ENCODE measurements around the gene ANO1. TPM values are rescaled to one million over a fixed set of nuclear protein-coding genes. Genes with fewer than 3 reads are reported as not detected.

ANO1 gene
- total RNA-seq, 2 donors from 2014 or later, result 0.33 TPM; not detected in 1

- no peaks in the 10 kb centered on the region for H3K9me3 Mint-ChIP-seq
- H3K36me3 Mint-ChIP-seq, result no peaks in the 10 kb centered on the region
- H3K27ac Mint-ChIP-seq, result no peak overlapping the region
- DNase-seq (ENCODE audit: low spot score in 2 of 2) (no peak), ATAC-seq (no peak)
These were observed 94.9 kb downstream of the ANO1 start for GRCh38 chr11:70173018-70173417.

GRCh38 chr11:70174547-70175235 lies 96.6 kb downstream of the ANO1 start:
- H3K36me3 Mint-ChIP-seq, result no peaks in the 10 kb centered on the region
- no peaks in the 10 kb centered on the region for H3K9me3 Mint-ChIP-seq
- no peak for DNase-seq (ENCODE audit: low spot score in 2 of 2)
- ATAC-seq, result no peak
- H3K27ac Mint-ChIP-seq, result no peak overlapping the region

GRCh38 chr11:70175236-70175698 lies 97.2 kb downstream of the ANO1 start:
- H3K36me3 Mint-ChIP-seq, result no peaks in the 10 kb centered on the region
- no peak for ATAC-seq
- no peaks in the 10 kb centered on the region for H3K9me3 Mint-ChIP-seq

GRCh38 chr11:70176940-70177689 lies 99.0 kb downstream of the ANO1 start:
- ATAC-seq, result peak; percentile 52 to 58
- Mint-ChIP-seq H3K27ac (no peak overlapping the region), H3K36me3 (no peaks in the 10 kb centered on the region), H3K9me3 (no peaks in the 10 kb centered on the region)
- DNase-seq (ENCODE audit: low spot score in 2 of 2), result peak in 1 of 2 donors; percentile 79

More at GRCh38 chr11:70175236-70175698, 97.2 kb downstream of the ANO1 start:
- no peak overlapping the region for H3K27ac Mint-ChIP-seq
- no peak for DNase-seq (ENCODE audit: low spot score in 2 of 2)

GRCh38 chr11:70180906-70181305 lies 102.8 kb downstream of the ANO1 start:
- H3K27ac Mint-ChIP-seq, result no peak overlapping the region

GRCh38 chr11:70182266-70182665 lies 104.1 kb downstream of the ANO1 start:
- Mint-ChIP-seq H3K36me3 (no peaks in the 10 kb centered on the region), H3K27ac (no peak overlapping the region), H3K9me3 (no peaks in the 10 kb centered on the region)
- no peak for ATAC-seq
- no peak for DNase-seq (ENCODE audit: low spot score in 2 of 2)

More at GRCh38 chr11:70180906-70181305, 102.8 kb downstream of the ANO1 start:
- no peaks in the 10 kb centered on the region for H3K36me3 Mint-ChIP-seq
- DNase-seq (ENCODE audit: low spot score in 2 of 2) (no peak), ATAC-seq (no peak)
- H3K9me3 Mint-ChIP-seq, result no peaks in the 10 kb centered on the region

GRCh38 chr11:70183032-70183431 lies 104.9 kb downstream of the ANO1 start:
- ATAC-seq (no peak), DNase-seq (ENCODE audit: low spot score in 2 of 2) (no peak)
- no peaks in the 10 kb centered on the region for H3K36me3 Mint-ChIP-seq
- no peaks in the 10 kb centered on the region for H3K9me3 Mint-ChIP-seq
- no peak overlapping the region for H3K27ac Mint-ChIP-seq

- DNase-seq (ENCODE audit: low spot score in 2 of 2) (no peak), ATAC-seq (no peak)
- H3K27ac Mint-ChIP-seq, result no peak overlapping the region
- H3K9me3 Mint-ChIP-seq, result no peaks in the 10 kb centered on the region
- no peaks in the 10 kb centered on the region for H3K36me3 Mint-ChIP-seq
These were observed 105.5 kb downstream of the ANO1 start for GRCh38 chr11:70183483-70184176.

- ATAC-seq, result no peak
These were observed 106.3 kb downstream of the ANO1 start for GRCh38 chr11:70184396-70184795.

GRCh38 chr11:70185348-70186055 lies 107.4 kb downstream of the ANO1 start:
- Mint-ChIP-seq H3K36me3 (no peaks in the 10 kb centered on the region), H3K27ac (no peak overlapping the region), H3K9me3 (no peaks in the 10 kb centered on the region)
- ATAC-seq, result no peak
- no peak for DNase-seq (ENCODE audit: low spot score in 2 of 2)

More at GRCh38 chr11:70184396-70184795, 106.3 kb downstream of the ANO1 start:
- H3K9me3 Mint-ChIP-seq, result no peaks in the 10 kb centered on the region
- no peak for DNase-seq (ENCODE audit: low spot score in 2 of 2)
- H3K27ac Mint-ChIP-seq, result no peak overlapping the region
- no peaks in the 10 kb centered on the region for H3K36me3 Mint-ChIP-seq

GRCh38 chr11:70186420-70186819 lies 108.3 kb downstream of the ANO1 start:
- no peak for ATAC-seq
- H3K36me3 Mint-ChIP-seq, result no peaks in the 10 kb centered on the region
- no peak for DNase-seq (ENCODE audit: low spot score in 2 of 2)
- H3K27ac Mint-ChIP-seq, result no peak overlapping the region
- H3K9me3 Mint-ChIP-seq, result no peaks in the 10 kb centered on the region

GRCh38 chr11:70186936-70187335 lies 108.8 kb downstream of the ANO1 start:
- ATAC-seq (no peak), DNase-seq (ENCODE audit: low spot score in 2 of 2) (no peak)
- Mint-ChIP-seq H3K9me3 (no peaks in the 10 kb centered on the region), H3K36me3 (no peaks in the 10 kb centered on the region), H3K27ac (no peak overlapping the region)

- DNase-seq (ENCODE audit: low spot score in 2 of 2), result no peak
- no peak overlapping the region for H3K27ac Mint-ChIP-seq
- no peaks in the 10 kb centered on the region for H3K9me3 Mint-ChIP-seq
- no peak for ATAC-seq
- H3K36me3 Mint-ChIP-seq, result no peaks in the 10 kb centered on the region
These were observed 109.7 kb downstream of the ANO1 start for GRCh38 chr11:70187771-70188170.

GRCh38 chr11:70189622-70190021 lies 111.5 kb downstream of the ANO1 start:
- H3K27ac Mint-ChIP-seq, result no peak overlapping the region
- no peaks in the 10 kb centered on the region for H3K9me3 Mint-ChIP-seq
- DNase-seq (ENCODE audit: low spot score in 2 of 2), result no peak
- H3K36me3 Mint-ChIP-seq, result no peaks in the 10 kb centered on the region
- ATAC-seq, result no peak

- Mint-ChIP-seq H3K36me3 (no peaks in the 10 kb centered on the region), H3K9me3 (no peaks in the 10 kb centered on the region)
These were observed 113.5 kb downstream of the ANO1 start for GRCh38 chr11:70191495-70192140.

GRCh38 chr11:70192666-70193410 lies 114.7 kb downstream of the ANO1 start:
- H3K9me3 Mint-ChIP-seq, result no peaks in the 10 kb centered on the region
- DNase-seq (ENCODE audit: low spot score in 2 of 2), result no peak
- ATAC-seq, result no peak
- H3K36me3 Mint-ChIP-seq, result no peaks in the 10 kb centered on the region
- no peak overlapping the region for H3K27ac Mint-ChIP-seq

More at GRCh38 chr11:70191495-70192140, 113.5 kb downstream of the ANO1 start:
- ATAC-seq, result peak; percentile 84 to 87
- peak in 1 of 2 donors; percentile 76 for DNase-seq (ENCODE audit: low spot score in 2 of 2)
- H3K27ac Mint-ChIP-seq, result no peak overlapping the region
